NCI-H1930 (cell line): ENCODE measurements around the gene PDCD11.

ENCODE experiments used
- DNase-seq, 2 experiments: peaks; one replicate each; lab custom pipeline; 2025; lab: John Stamatoyannopoulos, UW

The PDCD11 gene

DNA sequence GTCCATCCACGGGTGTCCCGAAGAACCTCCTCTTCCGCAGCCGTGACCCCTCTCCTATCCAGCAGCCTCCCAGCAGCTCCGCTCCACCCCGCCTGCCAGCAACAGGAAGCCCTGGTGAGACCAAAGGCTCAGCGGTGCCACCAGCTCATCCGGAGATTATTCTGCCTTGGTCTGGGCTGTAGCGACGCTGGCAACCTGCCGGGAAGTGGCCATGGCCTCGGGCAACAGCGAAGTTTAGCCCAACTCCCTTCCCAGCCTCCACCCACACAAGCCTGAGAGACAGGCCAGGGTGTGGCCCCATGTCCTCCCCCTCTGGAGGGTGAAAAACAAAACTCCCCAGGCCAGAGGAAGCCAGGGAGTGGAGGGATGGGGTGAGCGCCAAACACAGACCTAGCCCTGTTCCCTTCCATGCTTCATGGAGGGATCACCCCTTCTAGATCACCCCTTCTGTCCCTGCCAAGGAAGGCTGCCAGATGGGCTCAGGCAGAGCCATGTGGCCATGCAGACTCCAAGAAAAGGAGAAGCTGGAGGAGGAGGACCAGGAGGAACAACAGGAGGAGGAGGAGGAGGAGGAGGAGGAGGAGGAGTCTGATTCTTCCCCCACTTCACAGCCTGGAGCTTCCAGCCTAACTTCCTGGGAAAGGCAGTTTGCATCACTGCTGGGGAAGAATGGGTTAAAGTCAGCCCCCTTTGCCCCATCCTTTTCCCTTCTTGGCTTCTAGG is 54.8 kb downstream of the PDCD11 start:
- DNase-seq, result no peak

DNA sequence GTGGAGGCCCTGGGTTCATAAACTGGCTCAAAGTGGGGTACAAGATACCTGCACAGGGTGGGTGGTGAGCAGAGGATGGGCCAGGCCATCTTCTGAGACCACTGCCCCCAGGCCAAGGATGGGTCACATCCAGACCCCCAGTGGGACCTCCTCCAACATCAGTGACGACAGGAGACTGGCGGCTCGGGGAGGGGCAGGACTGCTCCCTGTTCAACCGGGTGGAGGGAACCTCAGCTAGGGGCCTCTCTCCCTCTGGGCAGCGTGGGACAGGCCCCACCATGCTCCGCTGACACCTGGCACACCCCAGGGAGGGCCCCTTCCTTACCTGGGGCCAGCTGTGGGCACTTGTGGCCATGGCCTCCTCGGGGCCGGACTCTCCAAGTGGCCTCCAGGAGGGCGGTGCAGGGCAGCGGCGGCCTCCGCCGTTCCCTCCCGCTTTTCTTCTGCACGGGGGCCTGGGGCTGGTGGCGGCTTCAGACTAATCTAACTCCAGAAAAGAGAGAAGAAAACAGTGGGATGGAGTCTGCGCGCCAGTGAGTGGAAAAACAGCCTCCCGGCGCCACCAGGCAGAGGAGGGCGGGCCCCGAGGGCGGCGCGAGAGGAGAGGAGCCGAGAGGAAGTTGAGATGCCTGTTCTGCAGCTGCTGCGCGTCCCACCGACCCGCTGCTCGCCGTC is 55.5 kb downstream of the PDCD11 start, which contains the start of gene CALHM2:
Gene CALHM2 (minus strand): TSS at position 540 of the 675 bp plus-strand sequence. CDS start 2,429 bp downstream, outside the sequence.
- no peak for DNase-seq

DNA sequence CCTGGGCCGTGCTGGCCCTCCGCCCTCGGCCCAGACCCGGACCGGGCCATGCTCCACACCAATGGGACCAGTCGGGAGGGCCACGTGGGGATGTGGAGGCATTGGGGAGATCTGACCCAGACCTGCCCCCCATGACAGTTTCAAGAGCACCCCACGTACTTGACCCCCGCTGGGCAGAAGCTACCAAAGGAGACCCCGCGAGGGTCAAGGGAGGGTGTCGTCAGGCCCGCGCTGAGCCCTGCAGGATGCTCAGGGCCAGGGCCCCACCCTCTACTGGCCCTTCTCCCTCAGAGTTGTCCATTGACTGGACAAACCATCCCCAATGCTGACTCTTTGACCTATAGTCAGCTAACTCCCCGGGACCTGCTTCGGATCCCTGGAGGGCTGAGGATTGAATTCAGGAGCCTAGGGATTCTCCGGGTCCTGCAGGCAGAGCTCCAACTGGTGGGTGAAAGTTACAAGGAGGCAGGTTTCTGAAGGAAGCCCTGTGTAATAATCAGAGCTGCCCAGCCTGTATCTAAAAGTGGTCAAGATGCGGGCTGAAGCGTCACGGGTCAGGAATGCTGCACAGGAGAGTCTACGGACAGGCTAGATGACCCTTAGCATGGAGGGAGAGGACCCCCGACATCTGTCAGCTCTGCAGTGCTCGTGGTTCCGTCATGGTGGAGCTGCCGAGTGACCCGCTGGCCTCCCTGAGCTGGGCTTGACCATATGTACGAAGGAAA is 56.2 kb downstream of the PDCD11 start:
- DNase-seq, result no peak

DNA sequence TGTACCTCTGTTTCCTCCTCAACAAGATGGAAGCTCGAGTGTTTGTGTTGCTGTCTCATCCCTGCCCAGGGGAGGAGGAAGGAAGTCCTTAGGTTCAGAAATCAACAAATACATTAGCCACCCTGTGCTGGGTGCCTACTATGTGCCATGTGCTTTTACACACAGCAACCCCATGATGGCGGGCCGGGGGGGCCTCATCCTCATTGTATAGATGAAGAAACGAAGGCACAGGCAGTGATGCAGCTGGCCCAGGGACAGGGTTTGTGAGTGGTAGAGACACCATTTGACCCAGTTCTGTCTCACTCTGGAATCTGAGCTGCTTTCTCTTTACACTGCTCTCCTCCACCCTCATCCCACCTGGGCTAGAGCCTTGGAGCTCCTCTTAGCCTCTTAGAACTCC is 57.6 kb downstream of the PDCD11 start:
- DNase-seq, result no peak

DNA sequence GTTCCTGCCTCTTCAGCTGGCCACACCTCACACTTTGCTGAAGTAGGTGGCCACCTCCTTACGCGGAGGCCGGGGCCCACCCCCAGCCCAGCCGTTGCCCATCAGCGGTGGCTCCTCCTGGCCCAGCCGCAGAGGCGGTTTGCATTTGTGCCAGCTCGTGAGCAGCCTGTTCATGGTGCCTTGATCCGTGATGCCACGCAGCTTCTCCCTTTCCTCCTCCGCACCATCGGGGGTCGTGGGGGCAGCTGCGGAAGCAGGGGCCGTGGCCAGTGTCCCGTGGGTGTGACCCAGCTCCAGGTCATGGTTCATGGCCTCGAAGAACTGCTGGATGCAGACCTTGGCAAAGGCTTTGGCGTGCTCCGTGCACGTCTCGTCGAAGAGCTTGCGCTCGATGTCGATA is 58.8 kb downstream of the PDCD11 start:
- DNase-seq, result no peak

DNA sequence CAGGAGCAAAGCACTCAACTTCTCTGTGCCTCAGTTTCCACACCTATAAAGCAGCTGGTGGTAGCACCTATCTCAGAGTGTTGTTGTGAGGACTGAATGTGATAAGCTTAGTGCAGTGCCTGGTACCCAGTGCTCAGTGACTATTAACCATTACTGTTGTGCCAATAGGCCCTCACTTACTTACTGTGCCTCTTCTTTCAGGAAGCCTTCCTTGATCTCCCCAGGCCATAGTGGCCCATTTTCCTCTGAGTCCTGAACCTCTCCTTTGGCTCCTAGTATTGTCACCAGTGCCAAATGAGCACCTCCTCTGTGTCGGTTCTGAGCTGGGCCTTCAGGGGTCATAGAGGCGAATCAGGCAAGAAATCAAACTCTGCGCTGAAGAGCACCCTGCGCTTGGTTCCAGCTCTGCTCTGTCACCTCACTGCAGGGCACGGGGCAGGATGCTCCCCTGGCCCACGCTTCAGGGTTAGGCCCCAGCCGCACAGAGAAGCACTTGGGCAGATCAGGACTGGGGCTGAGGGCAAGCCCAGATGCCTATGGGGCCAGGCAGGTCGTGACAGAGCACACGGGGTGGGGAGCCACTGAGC is 59.7 kb downstream of the PDCD11 start:
- no peak for DNase-seq

DNA sequence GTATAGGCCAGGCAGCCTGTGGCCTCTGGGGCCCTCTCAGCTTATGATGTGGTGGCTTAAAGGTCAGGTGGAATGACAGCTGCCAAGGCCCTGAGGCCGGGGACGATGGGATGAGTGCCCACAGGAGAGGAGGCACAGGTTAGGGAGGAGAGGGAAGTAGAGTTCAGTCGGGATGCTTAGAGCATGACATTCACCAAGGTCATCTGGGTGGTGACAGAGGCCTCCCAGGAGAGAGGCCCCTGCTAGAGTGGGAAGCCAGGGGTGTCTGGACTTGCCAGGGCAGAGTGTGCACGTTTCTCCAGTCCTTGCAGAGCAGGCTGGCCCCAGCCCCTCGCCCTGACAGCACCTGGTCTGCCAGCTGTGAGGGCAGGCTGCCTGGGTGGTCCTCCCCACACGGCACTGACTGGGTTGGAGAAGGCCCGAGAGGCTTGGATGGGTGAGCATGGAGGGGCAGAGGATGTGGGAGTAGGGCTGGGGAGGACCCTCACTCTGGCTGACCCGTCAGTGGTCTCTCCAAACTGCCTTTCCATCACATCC is 60.8 kb downstream of the PDCD11 start:
- DNase-seq, result no peak

DNA sequence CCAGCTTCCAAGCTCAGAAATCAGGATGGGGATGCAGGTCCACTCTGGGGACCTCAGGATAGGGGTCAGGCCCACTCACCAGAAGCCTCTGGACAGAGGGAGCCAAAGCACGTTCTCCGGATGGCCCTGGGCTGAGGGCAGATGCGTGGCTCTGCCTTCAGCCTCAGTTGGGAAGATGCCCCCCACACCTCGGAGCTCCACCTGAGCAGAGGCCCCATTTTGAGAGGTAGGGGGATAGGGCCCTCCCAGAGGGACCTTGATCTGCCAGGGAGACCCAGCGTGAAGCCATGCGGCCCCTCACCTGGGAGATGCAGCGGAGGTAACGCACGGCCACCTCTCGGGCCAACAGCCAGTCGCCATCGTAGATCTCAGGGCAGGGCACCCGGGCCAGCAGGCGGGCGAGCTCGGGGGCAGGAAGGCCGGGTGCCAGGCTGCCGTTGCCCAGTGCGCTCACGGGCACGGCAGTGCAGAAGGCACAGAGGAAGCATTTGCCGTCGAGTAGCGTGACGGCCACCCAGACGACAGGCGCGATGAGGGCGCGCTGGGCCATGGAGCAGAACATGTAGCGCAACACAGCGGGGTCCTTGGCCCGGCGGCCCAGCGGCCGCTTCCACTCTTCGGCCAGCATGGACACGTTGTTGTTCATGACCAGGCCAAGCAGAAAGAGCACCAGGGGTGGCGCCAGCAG is 61.6 kb downstream of the PDCD11 start:
- DNase-seq, result no peak

DNA sequence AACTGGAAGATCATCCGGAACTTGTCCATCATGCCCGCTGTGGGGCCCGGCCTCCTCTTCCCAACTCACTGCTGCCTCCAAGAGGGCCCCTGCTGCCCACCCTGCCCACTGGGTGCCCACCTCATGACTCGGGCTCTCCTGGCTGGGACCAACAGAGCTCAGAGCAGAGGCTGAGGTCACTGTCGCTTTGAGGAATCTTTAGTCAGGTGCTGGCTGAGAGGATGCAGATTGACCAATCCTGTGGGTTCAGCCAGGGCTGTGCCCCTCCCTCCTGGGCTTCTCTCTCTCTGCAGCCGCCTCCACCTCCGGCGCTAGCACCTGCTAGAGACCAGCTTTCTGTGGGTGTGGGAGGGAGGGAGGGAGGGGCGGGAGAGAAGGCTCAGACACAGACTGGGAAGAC is 62.3 kb downstream of the PDCD11 start, which contains the start of gene CALHM1:
Gene CALHM1 (minus strand): TSS at position 181 of the 400 bp plus-strand sequence. CDS start 149 bp downstream, at position 32.
- DNase-seq, result no peak

DNA sequence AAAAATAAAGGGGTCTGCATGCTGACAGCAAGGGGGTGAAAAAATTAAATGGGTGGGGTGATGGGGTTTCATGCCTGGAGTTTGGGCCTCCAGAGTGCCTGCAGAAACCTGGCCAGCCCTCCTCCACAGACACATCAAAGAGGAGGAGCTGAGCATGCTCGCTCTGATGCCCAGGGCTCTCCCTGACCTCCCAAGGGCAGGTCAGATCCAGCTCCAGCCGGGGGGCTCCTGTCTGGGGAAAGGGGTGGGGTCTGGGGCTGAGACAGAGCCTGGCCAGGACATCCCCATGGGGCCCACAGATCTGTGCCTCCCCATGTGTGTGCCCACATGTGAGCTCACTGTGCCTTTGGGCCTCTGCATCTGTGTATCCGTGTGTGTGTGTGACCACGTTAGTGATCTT is 63.2 kb downstream of the PDCD11 start:
- no peak for DNase-seq

DNA sequence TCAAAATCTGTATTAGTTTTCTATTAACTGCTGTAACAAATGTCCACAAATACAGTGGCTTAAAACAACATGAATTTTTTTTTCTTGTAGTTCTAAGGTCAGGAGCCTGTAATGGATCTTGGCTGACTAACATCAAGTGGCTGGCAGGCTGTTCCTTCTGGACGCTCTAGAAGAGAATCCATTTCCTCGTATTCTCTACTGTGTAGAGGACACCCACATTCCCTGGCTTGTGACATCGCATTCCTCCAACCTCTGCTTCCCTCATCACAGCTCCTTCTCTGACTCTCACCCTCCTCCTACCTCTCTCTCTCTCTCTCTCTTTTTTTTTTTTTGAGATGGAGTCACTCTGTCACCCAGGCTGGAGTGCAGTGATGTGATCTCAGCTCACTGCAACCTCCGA is 67.1 kb downstream of the PDCD11 start:
- DNase-seq, result no peak

DNA sequence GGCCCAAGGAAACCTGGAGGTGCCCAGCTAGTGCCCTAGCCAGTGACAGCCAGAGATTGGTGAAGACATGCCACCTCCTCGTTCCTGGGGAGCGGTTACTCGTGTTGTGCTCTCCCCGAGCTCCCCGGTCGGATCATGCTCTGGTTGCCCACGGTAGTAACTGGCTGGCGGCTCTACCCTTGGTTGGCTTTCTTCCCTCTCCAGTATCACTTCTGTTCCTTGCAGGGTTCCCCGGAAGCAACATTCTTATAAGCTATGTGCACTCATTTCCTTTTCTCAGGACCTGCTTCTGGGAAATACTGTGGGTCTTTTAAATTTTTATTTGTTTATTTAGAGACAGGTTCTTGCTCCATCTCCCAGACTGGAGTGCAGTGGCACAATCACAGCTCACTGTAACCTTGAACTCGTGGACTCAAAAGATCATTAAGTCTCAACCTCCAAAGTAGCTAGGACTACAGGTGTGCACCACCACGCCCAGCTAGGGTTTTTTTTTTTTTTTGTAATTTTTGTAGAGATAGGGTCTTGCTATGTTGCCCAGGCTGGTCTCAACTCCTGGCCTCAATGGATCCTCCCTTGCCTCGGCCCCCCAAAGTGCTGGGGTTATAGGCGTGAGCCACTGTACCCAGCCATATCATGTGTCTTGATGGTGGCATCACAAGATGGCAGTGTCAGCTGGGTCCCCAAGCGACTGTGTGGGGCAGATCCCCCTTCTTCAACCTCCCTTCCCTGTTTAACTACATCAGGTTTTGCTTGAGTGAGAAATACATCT is 69.2 kb downstream of the PDCD11 start:
- no peak for DNase-seq

DNA sequence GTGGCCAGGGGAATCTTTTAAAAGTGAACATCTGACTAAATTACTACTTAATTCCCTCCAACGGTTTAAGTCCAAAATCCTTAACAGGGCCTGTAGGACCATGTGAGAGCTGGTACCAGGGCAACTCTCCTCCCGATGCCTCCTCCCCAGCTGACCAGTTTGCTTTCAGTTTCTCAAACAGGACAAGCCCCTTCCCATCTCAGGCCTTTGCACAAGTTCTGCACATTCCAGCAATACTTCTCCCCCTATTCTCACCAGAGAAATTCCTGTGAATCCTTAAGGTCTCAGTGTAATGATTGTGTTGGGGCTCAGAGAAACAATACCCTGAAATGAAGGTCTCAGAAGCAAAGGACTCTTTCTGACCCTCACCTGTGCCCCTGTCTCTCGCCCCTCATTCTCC is 70.3 kb downstream of the PDCD11 start:
- no peak for DNase-seq

DNA sequence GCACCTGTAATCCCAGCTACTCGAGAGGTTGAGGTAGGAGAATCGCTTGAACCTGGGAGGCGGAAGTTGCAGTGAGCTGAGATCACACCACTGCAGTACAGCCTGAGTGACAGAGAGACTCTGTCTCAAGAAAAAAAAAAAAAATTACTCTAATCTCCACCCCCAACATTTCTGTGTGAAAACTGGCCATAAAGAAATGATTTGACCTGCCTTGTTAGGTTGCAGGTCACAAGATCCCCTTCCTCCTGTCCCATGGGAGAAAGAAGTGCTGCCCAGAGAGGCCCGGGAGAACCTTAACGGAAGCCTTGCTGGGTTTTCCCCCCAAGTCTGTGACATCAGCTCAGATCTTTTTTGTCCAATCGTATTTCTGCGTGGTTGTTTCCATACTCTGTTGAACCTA is 71.0 kb downstream of the PDCD11 start:
- no peak for DNase-seq

DNA sequence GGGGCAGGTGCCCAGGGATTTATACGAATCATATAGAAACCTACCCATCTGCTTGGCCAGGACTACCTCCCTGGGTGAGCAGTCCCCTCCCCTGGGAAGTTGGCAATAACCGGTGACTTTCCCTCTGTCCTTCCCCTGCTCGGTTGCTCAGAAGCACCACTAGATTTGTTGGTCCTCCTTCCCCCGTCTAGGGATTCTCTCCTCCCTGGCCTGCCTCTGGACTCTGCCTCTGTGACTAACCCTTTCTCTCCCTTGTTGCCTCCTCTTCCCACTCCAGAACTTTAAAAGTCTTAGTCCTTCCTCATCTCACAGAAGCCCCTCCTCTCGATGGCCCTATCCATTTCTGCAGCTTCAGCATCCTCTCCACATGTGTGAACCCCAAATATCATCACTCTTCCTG is 72.8 kb downstream of the PDCD11 start:
- no peak for DNase-seq

DNA sequence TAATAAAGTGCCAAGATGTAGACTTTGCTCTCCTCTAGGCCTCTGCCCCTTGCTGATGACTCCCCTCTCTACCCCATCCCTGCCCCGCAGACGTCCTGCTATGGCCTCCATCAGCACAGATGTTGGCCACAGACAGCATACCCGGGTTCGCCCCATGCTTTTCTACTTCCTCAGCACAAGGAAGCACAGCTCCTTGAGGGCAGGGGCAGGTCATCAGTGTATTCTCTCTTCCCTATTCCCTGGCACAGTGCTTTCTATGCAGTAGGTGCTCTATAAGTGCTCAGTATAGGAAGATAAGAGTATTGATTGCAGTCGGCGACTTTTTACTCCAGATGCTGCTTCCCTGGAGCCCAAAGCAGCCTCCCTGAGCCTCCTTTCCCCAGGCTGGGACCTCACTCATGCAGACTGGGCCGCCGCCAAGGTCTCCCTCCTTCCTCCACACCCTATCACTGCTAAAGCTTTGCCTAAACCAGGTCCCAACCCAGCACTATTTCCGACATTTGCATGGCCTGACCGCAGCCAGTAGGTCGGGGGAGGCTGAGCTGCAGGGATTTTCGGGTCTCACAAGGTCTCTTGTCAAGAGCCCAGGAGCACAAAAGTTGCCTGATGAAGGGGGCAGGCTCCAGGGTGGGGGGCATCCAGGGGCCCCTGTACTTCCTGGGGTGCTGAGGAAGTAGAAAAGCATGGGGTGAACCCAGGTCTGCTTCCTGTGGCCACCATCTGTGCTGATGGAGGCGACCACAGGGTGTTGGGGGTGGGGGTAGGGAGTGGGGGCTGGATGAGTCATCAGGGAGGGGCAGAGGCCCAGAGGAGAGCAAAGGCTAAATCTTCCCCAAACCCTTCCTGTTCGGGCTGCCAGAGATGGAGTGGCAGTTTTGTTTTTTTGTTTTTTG is 74.6 kb downstream of the PDCD11 start:
- no peak for DNase-seq

DNA sequence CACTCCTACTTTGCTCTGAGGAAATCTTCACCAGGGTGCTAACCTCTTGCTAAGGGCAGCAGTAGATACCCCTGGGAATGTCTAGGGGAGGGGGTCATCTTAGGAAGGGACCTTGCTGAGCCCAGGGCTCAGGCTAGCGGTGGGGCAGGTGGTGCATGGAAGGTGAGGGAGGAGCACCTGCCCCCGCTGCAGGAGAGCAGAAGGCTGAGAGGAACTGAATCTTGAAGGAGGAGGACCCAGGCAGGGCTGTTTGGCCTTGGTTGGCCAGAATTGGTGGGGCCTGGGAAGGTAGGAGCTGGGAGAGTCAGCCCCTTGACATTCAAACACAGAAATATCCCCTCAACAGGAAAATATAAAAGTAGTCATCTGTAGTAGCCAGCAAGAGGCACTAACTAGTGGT is 75.6 kb downstream of the PDCD11 start:
- no peak for DNase-seq

DNA sequence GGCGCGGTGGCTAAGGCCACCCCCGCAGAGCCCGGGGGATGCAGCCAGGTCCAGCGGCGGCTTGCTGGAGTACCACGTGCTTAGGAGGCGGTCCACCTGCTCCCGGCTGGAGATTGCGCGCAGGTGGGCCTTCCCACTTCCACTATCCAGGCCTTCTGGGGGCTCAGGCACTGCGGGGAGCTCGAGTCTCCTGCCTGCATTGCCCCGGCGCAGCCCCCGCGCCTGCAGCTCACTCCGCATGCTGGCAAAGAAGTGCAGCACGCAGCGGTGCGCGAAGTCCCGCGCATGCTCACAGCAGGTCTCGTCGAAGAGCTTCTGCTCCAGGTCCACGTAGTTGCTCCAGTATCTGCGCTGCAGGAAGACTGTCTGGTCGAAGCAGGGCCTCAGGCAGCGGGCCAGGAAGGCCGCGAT is 76.8 kb downstream of the PDCD11 start:
- no peak for DNase-seq

DNA sequence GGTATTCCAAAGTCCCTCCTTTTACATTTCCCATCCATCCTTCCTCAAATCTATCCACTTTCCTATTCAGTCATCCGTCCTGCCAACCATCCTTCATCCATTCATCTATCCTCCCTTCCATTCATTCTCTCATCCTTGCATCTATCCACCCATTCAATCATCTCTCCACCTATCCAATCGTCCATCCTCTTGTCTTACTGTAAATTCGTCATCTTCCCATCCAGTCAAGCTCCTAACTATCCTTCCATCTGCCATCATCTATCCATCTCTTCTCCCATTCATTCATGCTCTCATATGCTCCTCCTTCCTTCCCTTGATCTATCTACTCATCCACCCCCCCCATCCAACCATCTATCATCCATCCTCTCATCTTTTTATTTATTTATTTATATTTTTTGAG is 77.7 kb downstream of the PDCD11 start:
- no peak for DNase-seq

DNA sequence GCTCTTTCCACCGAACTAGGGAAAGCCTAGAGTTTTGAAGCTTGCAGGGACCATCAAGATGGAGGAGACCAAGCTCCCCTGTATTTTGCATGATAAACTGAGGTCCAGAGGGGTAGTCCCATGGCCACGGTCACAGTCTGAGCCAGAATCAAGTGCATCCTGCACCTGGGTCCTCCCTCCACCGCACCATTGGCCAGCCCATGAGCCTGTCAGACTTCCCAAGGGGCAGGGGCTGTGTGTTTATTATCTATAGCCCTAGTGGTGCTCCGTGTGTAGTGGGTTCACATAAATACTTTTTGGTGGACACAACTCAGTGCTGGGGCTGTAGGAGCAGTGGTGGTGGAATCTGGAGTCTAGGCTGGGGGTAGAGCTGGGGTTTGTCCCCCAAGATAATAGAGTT is 79.0 kb downstream of the PDCD11 start:
- no peak for DNase-seq
